Activated gamma-delta T cell treated with Interleukin-2 at 50 U/mL for 16 hours (primary cell): ENCODE measurements around the gene DGKD.
"Not testable (repeated sequence)": the region's sequence is repeated elsewhere in the genome, so short reads cannot be mapped to it uniquely, and the experiment has no call there.

Source experiments
- DNase-seq: peaks from one replicate; pipeline ENCODE4 v3.0.0-alpha.2; 2020

DGKD gene

GRCh38 chr2:233353769-233354499 is at the start of gene DGKD:
TSS of gene DGKD (plus strand) at chr2:233354494. CDS start at chr2:233354519, 25 bp downstream.
- peak; percentile 71 for DNase-seq

- DNase-seq, result no peak
Measured at GRCh38 chr2:233307565-233307964, 46.7 kb upstream of the DGKD start, which contains the start of gene SAG. TSS of gene SAG (plus strand) at chr2:233307816. CDS start at chr2:233309190, 1,374 bp downstream.

- no peak for DNase-seq
Measured at GRCh38 chr2:233311241-233311926, 42.9 kb upstream of the DGKD start.

GRCh38 chr2:233312874-233313273 is 41.4 kb upstream of the DGKD start:
- no peak for DNase-seq

GRCh38 chr2:233314180-233314925 is 39.9 kb upstream of the DGKD start:
- no peak for DNase-seq

- no peak for DNase-seq
Measured at GRCh38 chr2:233317196-233317943, 36.9 kb upstream of the DGKD start.

- DNase-seq, result no peak
Measured at GRCh38 chr2:233319256-233319655, 35.0 kb upstream of the DGKD start.

- no peak for DNase-seq
Measured at GRCh38 chr2:233320470-233320869, 33.8 kb upstream of the DGKD start.

GRCh38 chr2:233321166-233321565 is 33.1 kb upstream of the DGKD start:
- DNase-seq, result no peak

- no peak for DNase-seq
Measured at GRCh38 chr2:233323851-233324250, 30.4 kb upstream of the DGKD start.

- no peak for DNase-seq
Measured at GRCh38 chr2:233325256-233325655, 29.0 kb upstream of the DGKD start.

- no peak for DNase-seq
Measured at GRCh38 chr2:233325814-233326213, 28.5 kb upstream of the DGKD start.

- DNase-seq, result no peak
Measured at GRCh38 chr2:233326500-233326899, 27.8 kb upstream of the DGKD start.

GRCh38 chr2:233328922-233329321 is 25.4 kb upstream of the DGKD start:
- DNase-seq, result no peak

- no peak for DNase-seq
Measured at GRCh38 chr2:233329489-233330135, 24.7 kb upstream of the DGKD start.

GRCh38 chr2:233331536-233331935 is 22.8 kb upstream of the DGKD start:
- peak; percentile 77 for DNase-seq

GRCh38 chr2:233332125-233332524 is 22.2 kb upstream of the DGKD start:
- no peak for DNase-seq

GRCh38 chr2:233334915-233335314 is 19.4 kb upstream of the DGKD start:
- DNase-seq, result no peak

GRCh38 chr2:233336091-233336490 is 18.2 kb upstream of the DGKD start:
- not testable (repeated sequence) for DNase-seq

- DNase-seq, result no peak
Measured at GRCh38 chr2:233336541-233336940, 17.8 kb upstream of the DGKD start.

- DNase-seq, result no peak
Measured at GRCh38 chr2:233338046-233338445, 16.2 kb upstream of the DGKD start.

GRCh38 chr2:233338812-233339368 is 15.4 kb upstream of the DGKD start:
- DNase-seq, result no peak
